Measurements from ENCODE around the gene BPIFB6.

- no peak for TF ChIP-seq GATA2 (IDR thresholded peaks at IDR 0.05; ENCODE audit: low read depth, low read length)
- no peak for TF ChIP-seq GATA3 (IDR thresholded peaks at IDR 0.05; ENCODE audit: low read depth, low read length)
Measured at GRCh38 chr20:33083544-33084340, 52.3 kb downstream of the BPIFB6 start.

Data from SH-SY5Y (cell line).